LHCN-M2 (cell line): ENCODE data around the gene GRIK3. TPM values are rescaled to one million over a fixed set of nuclear protein-coding genes. Genes with fewer than 3 reads are reported as not detected.
"Not testable (repeated sequence)": the region's sequence is repeated elsewhere in the genome, so short reads cannot be mapped to it uniquely, and the experiment has no call there.

Experiments used
- DNase-seq: peaks from one replicate; pipeline ENCODE4 v3.0.0-alpha.2; 2012; ENCODE audit warnings: low read depth
- total RNA-seq: library from RNA; depleted of rRNA; stranded (reverse); fragments of >200 nt; gene quantifications from 2 replicates; pipeline ENCODE4 v1.2.3, GENCODE V29; 2014

The GRIK3 gene
- total RNA-seq, 1 experiment from 2014 or later, result not detected

DNA sequence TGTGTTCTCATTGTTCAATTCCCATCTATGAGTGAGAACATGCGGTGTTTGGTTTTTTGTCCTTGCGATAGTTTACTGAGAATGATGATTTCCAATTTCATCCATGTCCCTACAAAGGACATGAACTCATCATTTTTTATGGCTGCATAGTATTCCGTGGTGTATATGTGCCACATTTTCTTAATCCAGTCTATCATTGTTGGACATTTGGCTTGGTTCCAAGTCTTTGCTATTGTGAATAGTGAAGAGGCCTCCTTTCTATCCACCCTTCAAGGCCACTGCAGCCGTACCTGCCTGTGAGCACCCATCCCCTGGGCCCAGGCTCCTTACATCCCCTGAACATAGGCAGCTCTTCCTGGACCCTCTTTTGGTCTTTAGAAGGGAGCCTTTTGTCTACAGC is 266.9 kb downstream of the GRIK3 start:
- DNase-seq, result not testable (repeated sequence)

DNA sequence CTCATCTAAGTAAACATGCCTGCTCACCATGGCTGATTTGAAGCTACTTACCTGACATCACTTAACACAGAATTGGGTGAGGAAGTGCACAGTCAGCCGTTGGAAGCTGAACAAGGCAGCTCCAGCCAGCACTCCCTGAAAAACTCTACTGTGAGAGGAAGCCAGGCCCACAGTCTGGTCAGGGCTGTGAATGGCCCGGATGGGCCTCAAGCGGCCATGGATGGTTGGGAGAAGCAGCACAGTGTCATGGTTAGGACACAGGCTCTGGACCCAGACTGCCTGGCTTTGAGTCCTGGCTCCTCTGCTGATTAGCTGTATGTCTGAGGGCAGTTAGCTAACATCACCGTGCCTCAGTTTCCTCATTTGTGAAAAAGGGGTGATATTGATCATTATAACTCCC is 267.8 kb downstream of the GRIK3 start:
- DNase-seq, result no peak

DNA sequence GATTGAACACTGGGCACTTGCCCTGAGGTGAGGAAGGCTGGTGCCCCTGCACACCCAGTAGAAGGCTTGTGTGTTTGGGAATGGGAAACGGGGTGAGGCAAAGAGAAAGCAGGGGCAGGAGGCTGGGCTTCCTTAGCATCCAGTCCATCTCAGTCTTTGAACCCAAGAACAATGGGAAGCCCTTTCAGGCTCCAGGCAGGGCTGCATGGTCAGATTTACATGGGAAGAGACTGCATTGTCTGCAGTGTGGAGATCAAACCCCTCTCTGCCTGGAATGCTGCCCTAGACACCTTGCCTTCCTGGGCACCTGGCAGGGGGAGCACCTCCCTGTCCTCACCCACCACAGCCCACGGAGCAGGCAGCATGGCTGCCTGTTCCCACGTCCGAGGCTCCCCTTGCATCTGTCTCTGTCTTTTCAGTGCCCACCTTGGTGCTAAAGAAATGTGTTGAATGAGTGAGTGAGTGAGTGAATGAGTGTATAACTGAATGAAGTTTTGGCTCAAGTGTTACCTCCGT is 268.5 kb downstream of the GRIK3 start:
- no peak for DNase-seq

DNA sequence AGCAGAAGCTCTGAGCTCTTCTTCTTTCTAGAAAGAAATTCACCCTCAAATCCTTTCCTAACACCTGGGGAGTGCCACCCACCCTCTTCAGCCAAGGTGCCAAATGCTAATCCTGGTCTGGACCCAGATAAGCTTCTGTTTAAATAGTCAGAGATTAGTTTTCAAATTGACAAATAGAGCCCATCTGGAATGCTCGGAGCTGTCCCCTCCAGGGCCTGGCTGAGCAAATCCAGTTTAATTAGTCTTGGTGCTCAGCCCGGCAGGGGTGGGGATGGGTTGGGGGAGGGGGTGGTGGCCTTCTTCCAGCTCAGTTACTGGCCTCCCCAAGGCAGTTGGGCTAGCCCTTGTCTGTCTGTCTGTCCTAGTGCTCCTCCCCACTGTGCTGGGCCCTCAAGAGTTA is 269.5 kb downstream of the GRIK3 start:
- no peak for DNase-seq

DNA sequence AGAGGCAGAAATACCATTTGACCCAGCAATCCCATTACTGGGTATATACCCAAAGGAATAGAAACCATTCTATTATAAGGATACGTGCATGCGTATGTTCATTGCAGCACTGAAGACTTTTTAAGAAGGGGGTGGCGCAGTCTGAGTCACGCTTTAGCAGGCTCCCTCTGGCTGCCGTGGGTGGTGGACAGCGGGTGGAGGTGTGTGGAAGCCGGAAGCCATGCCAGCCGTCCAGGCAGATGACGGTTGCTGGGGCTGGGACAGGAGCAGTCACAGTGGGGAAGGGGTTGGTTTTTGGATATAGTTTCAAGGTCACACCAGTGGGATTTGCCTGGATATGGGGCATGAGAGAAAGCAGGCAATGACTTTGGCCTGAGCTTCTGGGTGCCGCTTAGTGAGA is 270.5 kb downstream of the GRIK3 start:
- DNase-seq, result no peak

DNA sequence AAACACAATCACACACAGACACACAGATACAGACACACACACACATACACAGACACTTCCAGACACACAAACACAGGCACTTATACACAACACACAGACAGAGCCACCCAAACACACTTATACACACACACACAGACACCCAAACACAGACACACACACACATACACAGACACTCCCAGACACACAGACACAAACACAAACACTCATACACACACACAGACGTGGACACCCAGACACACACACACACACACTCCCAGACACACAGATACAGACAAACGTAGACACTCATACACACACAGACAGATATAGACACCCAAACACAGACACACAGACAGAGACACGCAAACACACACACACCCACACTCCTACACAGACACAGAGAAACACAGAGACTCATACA is 272.1 kb downstream of the GRIK3 start:
- no peak for DNase-seq

DNA sequence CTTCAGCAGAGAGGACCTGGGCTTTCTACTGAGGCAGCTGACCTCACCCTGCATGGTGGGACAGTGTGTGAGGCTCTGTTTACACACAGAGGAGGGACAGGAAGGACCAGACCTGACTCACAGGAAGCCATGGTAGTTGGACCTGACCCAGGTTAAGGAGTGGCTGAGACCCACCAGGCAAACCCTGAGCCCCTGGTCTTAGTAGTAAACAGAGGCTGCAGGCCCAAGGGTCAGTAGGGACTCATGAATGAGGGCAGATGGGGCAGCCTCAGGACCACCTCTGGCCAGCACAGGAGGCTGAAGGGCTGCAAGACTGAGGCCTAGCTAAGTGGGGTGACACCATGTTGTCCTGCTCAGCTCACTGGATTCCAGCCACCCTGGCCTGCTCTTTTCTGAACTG is 273.2 kb downstream of the GRIK3 start:
- no peak for DNase-seq

DNA sequence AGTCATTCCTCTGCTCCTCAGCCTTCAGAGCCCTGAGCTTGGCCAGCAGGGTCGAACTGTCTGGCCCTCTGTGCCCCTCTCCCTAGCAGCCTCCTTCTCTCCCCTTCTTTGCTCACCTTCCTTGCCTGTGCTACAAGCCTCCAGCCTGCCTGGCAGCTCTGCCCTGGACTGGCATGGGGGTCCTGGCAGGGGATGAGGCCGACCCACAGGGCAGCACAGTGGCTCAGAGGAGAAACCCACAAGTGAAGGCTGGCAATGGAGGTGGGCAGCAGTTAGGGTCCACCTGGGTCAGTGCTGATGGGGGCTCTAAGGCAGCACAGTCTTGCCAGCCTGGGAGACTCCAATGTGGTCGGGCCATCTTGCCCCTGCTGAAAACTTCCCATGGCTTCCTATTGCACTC is 274.2 kb downstream of the GRIK3 start:
- DNase-seq, result no peak

DNA sequence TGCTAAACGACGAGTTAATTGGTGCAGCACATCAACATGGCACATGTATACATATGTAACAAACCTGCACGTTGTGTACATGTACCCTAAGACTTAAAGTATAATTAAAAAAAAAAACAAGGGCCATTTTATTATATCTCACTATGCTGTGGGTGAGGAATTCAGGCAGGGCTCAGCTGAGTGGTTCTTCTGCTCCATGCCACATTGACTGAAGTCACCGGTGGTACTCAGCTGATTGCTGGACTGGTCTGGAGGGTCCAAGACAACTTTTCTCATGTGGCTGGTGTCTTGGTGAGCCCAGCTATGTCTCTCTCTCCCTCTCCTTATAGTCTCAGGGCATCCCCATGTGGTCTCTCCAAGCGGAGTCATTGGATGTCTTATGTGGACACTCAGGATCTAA is 275.0 kb downstream of the GRIK3 start:
- no peak for DNase-seq

DNA sequence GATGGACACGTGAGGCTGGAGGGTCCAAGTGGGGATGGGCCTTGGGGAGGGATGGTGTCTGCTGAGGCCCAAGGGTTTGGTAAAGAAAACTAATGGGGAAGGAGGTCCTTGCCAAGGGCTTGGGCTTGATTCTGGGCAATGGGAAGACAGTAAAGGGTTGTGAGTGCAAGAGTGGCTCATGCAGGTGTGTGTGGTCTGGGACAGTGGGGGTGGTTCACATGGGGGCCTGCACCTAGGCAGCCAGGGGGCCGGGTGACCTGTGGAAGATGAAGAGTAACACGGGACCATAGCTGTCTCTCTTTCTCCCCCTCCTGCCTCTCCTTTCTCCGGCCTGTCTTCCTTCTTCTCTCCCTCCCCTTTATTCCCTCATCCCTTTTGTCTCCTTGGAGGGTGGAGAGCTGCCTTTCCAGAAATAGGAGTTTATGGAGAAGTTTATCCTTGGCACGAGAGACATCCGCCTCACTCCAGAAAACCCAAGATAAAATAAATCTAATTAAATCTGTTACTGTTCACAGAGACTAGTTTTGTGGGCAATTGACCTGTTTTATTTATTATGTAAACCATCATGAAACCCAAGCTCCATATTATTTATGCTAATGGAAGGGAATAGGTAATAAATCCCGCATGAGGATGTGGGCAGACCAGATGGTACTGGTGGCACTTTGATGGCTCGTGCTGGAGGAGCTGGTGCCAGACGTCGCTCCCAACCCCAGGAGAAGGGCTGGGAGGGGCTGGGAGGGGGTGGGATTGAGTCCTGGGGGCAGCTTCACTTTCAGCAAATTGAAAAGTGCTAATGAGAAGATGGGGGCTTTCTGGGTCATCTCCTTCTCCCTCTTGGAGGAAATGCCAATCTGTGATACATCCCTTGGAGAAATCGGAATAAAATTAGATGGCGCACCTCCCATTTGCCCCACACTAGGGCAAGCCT is 278.7 kb downstream of the GRIK3 start:
- no peak for DNase-seq

DNA sequence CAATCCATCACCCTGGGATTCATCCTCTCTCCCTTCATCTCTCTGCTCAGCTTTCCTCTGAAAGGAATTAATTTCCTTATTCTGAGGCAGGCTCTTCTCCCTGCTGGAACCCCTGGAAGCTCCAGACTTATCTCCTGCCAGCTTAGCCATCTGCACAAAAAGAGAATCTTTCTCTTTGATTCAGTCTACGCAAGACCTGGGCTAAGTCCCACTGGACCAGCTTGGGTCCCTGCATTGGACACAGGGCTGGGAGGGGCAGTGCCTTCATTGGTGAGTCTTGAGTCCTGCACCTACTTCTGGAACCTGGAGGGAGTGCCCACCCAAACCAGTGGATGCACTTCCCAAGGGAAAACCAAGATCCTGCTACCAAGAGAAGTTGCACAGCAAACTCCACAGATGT is 279.9 kb downstream of the GRIK3 start:
- DNase-seq, result no peak

DNA sequence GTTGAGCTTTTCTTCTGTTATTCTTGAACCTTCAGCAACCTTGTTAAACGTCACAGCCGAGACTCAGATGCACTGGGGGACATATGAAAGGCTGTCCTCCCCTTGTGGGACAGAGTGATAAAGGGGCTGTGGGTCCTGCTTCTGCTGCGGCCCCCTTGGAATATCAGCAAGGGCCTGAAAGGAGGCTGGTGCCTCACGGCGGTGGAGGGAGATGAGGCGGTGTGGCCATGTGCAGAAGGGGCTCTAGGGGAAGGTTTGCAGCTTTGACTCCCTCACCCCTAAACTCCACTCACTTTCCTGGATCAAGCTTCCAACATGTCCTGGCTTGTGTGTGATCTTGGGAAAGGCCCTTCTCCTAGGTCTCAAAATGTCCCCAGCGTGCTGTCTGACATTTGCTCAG is 280.9 kb downstream of the GRIK3 start:
- no peak for DNase-seq

DNA sequence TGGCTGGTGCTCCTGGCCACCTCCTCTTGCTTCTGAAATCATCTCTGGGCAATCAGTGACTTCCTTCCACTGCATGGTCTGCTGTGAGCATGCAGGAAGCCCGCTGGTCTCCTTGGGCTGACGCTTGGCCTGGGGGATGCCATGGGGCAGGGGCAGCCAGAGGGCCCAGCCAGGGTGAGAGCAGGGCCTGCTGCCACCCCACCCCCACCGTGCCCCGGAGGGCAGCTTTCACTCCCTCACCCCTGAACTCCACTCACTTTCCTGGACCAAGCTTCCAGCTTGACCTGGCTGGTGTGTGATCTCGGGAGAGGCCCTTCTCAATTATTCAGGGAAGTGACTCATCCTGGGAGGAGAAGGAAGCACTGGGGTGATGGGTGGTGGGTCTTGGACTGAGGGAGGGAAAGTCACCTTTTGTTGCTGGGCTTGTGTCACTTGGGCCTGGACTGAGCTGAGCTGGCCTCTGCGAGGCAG is 281.4 kb downstream of the GRIK3 start:
- no peak for DNase-seq

DNA sequence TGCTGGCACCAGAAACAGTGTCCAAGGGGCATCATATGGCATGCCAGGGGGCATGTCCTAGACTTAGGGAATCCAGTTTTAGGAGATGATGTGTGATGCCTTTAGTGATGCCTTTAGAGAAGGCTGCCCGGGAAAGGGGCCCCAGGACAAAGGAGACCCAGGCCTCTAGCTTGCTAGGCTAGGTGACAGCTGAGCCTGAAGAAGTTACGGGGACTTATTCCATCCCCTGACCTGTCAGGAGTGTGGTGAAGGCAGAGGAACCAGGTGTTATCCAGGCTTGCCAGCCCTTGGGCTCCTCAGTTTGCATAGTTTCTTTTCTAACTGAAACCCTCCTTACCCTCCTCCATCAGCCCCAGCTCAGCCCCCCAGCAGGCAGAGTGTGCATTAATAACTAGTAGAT is 281.9 kb downstream of the GRIK3 start:
- no peak for DNase-seq

DNA sequence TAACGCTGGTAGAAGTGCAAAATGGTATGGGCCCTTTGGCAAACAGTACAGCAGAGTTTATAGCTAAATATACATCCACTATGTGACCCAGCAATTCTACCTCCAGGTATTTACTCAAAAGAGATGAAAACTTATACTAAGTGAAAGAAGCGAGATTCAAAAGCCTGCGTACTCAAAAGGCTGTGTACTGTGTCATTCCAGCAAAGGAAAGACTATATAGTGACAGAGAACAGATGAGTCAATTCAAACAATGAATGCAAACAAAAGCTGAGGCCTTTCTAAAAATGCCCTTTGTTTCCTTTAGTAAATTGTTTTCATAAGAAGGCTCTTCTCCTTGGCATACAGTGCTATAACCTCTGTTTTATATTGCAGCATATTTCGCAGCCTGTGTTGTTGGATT is 282.8 kb downstream of the GRIK3 start:
- no peak for DNase-seq

DNA sequence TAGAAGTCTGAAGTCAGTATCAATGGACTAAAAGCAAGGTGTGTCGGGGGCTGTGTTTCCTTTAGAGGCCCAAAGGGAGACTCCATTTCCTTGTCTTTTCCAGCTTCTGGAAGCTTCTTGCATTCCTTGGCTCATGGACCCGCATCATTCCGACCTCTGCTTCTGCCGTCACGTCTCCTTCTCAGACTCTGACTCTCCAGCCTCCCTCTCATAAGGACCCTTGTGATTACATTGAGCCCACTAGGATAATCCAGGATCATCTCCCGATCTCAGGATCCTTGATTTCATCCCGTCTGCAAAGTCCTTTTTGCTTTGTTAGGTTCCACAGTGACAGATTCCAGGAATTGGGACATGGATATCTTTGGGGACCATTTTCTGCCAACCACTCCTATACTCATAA is 285.8 kb downstream of the GRIK3 start:
- DNase-seq, result no peak
